Activated T-cell treated with anti-CD3 and anti-CD28 coated beads, Interleukin-2, amount 50 U/mL, for 48 hours (primary cell): Measurements from ENCODE around the gene RPS21.
"Not testable (repeated sequence)": the region's sequence is repeated elsewhere in the genome, so short reads cannot be mapped to it uniquely, and the experiment has no call there.

Source experiments
- DNase-seq, 2 experiments: peaks; one replicate each; pipeline ENCODE4 v3.0.0-alpha.2; 2020

The RPS21 gene

GRCh38 chr20:62413025-62413570, 26.2 kb downstream of the RPS21 start:
- DNase-seq: no peak

- DNase-seq: no peak
Observed at GRCh38 chr20:62413896-62414481, 27.1 kb downstream of the RPS21 start.

- DNase-seq: no peak
Observed at GRCh38 chr20:62415354-62416111, 28.6 kb downstream of the RPS21 start.

GRCh38 chr20:62416651-62417637, 30.0 kb downstream of the RPS21 start:
- no peak for DNase-seq

- DNase-seq: no peak
Observed at GRCh38 chr20:62417981-62418708, 31.2 kb downstream of the RPS21 start.

GRCh38 chr20:62418709-62419487, 32.0 kb downstream of the RPS21 start:
- no peak for DNase-seq

- no peak for DNase-seq
Observed at GRCh38 chr20:62419759-62420158, 32.9 kb downstream of the RPS21 start.

- DNase-seq: no peak
Observed at GRCh38 chr20:62420846-62421715, 34.2 kb downstream of the RPS21 start.

- no peak for DNase-seq
Observed at GRCh38 chr20:62421716-62421990, 34.8 kb downstream of the RPS21 start.

- no peak for DNase-seq
Observed at GRCh38 chr20:62422636-62423325, 35.9 kb downstream of the RPS21 start.

- DNase-seq: no peak
Observed at GRCh38 chr20:62423326-62423706, 36.4 kb downstream of the RPS21 start.

- DNase-seq: no peak
Observed at GRCh38 chr20:62424249-62425107, 37.6 kb downstream of the RPS21 start.

- no peak for DNase-seq
Observed at GRCh38 chr20:62425281-62426058, 38.6 kb downstream of the RPS21 start.

GRCh38 chr20:62426059-62426348, 39.1 kb downstream of the RPS21 start:
- not testable (repeated sequence) for DNase-seq

GRCh38 chr20:62426699-62427131, 39.8 kb downstream of the RPS21 start:
- no peak for DNase-seq

- no peak for DNase-seq
Observed at GRCh38 chr20:62427172-62428001, 40.5 kb downstream of the RPS21 start, which contains the start of gene RBBP8NL. Gene RBBP8NL, minus strand, starts transcription at chr20:62427539. Its CDS starts 7,892 bp downstream, at chr20:62419647.

GRCh38 chr20:62428002-62428372, 41.1 kb downstream of the RPS21 start:
- DNase-seq: no peak
